ENCODE results near the gene ISY1.
A peak's percentile ranks its signal among the peaks of the same experiment; 100 is the strongest.
"Not testable (repeated sequence)": the region's sequence is repeated elsewhere in the genome, so short reads cannot be mapped to it uniquely, and the experiment has no call there.

ISY1 gene

GRCh38 chr3:129120254-129121004 is 40.4 kb downstream of the ISY1 start:
- peak; percentile 71 for DNase-seq (ENCODE audit: low read depth, low spot score)

DNA sequence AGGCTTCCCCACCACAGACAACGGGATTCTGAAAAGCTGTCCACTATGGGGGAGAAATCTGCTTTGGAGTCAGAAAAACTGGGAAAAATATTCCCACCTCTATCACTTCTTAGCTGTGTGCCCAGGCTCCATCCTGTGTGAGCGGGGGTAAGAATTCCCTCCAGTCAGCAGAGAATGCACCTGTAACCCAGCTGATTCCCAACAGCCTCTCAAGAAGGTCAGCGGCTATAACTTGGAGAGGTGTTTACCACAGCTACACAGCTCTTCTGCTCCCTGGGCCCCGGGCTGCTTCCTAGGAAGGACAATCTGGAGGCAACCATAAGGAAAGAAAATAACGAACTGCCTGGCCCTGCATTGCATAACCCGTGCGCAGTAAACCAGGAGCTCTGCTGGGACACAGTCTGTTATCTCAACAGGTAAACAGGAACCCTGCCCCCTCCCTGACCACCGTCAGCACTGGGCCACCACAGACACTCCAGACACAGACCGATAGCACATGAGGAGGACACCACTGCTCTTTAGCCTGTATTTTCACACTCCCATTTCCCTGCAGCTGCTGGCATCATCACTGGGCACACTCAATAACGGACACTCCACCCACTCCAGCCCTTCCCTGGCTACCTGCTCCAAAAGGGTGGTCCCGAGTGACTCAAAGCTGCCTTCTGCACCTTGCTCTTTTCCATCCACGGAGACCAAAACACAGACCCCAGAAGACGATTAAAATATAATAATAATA is 41.3 kb downstream of the ISY1 start:
- DNase-seq (ENCODE audit: low read depth, low spot score) = no peak

DNA sequence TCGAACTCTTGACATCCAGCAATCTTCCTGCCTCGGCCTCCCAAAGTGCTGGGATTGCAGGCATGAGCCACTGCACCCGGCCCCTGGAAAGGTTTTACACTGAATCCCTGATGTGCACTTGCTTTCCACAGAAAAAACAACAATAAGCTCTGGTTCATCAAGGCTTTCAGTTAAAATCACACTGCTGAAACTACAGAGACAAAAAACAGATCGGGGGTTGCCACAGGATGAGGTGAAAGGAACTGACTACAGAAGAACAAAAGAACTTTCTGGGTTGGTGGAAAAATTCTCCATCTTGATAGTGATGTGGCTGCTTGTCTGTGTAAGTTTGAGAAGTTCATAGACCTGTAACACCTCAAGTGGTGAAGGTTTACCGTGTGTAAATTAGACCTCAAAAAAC is 42.1 kb downstream of the ISY1 start:
- DNase-seq (ENCODE audit: low read depth, low spot score) = no peak

DNA sequence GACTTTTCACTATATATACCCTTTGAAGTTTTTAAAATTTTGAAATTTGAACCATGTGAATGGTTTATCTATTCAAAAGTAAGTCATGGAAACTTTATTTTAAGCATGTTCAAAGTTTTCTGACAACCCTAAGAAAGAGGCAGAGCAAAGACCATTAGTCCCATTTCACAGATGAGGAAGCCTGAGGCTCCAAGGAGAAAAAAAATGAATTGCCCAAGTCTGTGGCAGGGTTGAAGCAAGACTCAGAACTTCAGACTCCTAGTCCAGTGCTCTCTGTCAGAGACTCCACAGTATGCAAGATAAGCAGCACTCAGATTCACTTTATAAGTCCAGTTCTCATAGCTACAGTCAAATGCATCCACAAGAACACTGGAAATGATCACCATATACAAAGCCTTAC is 43.7 kb downstream of the ISY1 start:
- DNase-seq (ENCODE audit: low read depth, low spot score) = no peak

DNA sequence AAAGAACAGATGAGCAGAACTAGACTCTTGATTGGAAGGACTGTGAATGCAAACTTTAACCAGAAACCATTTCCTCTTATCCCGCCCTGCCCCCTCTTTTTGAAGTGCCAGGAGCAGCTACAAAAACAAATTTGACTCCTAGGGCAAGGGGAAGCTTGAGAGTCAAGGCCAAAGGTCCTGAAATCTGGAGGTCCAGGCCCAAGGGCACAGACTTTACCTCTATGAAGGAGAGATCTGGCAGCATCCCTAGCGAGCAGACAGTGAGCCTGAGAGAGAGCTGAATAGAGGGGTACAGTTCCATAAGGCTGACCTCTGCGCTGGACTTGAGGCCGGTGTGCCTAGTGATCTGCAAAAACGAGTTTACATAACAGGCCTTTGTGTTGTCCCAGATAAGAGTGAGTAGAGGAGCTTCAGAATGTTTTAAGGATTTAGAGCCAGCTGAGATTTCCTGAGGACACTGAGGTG is 44.3 kb downstream of the ISY1 start:
- no peak for DNase-seq (ENCODE audit: low read depth, low spot score)

- DNase-seq (ENCODE audit: low read depth, low spot score) = no peak
Measured at GRCh38 chr3:129114455-129114854, 46.4 kb downstream of the ISY1 start.

DNA sequence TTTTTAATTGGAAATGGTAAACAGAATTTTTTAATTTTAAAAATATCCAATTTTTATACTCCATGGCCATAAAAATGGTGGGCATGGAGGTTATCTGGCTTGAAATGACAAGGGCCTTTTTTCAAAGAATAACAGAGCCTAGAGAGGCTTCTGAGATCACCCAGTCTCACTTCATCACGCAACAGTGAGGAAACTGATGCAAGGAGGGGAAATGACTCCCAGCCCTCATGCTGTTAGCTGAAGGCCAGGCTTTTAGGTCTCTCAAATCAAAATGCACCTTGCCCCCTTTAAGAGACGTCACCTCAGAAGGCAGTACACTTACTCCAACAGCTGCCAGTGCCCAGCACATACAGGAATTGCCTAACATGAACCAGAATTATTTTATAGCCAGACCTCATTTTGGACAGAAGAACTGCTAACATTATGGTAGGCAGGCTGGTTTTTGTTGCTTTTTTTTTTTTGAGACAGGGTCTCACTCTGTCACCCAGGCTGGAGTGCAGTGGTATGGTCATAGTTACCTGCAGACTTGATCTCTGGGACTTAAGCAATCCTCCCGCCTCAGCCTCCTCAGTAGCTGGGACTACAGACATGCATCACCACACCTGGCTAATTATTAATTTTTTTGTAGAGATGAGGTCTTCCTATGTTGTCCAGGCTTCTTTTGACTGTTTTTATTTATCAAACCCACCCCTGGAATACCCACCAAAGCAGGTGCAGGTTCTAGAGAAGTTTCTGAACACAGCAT is 48.4 kb downstream of the ISY1 start:
- no peak for DNase-seq (ENCODE audit: low read depth, low spot score)

DNA sequence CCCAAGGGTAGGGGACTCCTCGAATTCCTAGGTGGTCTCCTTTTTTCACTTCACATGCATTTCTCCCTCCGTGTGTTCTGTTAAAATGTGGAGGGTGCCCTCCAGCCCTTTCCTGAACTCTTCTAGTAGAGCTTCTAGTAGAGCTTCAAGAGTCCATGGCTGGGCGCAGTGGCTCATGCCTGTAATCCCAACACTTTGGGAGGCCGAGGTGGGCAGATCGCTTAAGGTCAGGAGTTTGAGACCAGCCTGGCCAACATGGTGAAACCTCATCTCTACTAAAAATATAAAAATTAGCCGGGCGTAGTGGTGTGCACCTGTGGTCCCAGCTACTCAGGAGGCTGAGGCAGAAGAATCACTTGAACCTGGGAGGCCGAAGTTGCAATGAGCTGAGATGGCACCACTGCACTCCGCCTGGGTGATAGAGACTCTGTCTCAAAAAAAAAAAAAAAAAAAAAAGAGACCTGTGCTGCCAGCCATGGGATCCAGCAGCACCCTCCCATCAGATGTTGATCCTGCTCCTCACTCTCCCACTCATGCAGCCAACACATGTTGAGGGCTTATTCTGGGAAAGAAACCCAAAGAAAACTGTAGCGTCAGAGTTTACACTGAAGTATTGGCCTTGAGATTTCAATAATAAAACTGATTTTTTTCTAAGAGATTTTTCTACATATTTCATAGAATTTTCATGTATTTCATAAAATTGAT is 49.6 kb downstream of the ISY1 start:
- DNase-seq (ENCODE audit: low read depth, low spot score) = not testable (repeated sequence)

- no peak for DNase-seq (ENCODE audit: low read depth, low spot score)
Measured at GRCh38 chr3:129107793-129108192, 53.1 kb downstream of the ISY1 start.

DNA sequence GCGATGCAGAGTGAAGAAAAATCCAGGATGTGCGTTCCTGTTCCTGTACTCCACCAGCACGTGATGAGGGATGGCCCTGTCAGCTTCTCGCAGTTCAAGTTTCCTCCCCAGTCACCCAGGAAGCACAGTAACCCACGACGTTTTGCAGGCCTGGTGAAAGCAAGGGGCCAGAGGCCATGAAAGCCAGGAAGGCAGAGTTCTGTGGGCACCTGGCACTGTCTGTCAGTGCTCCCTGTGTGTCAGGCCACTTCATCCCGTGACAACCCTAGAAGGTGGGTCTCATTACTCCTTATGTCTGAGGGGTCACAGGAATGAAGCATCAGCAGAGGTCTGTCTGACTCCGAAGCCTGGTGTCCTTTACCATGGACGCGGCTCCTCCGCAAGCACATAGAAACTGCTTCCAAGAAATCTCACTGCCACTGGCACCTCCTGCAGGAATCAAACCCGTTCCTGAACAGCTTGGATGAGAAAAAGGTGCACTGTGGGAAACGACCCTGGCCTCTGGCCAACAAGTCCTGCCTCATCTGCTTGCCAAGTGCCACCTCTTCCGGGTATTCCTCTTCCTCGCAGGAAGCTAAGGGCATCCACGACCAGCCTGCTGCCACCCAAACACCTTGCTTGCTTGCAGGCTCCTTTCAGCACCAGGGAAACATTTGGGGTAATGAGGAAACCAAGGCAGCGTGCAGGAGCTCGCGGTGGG is 53.8 kb downstream of the ISY1 start:
- DNase-seq (ENCODE audit: low read depth, low spot score) = no peak

DNA sequence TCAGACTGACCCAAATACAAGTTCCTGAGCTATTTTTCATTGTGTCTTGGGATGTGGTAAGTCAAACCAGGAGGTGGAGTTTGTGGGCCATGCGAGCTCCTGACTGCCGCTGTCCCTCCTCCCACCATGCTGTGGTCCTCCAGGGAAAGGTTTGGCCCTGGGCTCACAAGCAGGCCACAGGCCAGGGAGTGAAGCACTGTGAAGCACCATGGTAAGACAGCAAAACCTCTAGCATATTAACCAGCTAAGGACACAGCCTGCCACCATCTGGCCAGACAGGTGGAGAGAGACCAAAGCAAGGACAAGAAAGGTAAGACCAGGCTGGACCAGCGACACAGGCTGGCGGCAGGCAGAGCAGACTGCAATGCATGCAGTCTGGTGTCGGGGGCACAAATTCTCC is 54.5 kb downstream of the ISY1 start:
- no peak for DNase-seq (ENCODE audit: low read depth, low spot score)

DNA sequence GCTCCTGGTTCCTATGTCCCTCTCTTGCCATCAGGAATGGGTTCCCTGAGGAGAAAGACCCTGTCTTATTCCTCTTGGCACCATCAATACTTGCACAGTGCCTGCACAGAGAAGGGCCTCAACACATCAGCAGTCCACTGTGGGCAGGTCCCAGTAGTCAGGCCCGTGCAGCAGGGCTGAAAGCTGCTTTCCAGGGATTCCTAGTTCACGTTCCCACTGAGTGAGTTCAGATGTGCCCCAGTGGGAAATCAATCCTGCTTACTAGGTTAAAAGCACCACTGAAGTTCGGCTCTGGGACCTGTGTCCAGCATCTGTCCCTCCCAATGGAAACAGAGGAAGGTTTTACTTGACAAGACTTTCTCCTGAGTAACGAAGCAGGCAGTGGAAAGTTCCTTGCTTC is 55.0 kb downstream of the ISY1 start:
- no peak for DNase-seq (ENCODE audit: low read depth, low spot score)

DNA sequence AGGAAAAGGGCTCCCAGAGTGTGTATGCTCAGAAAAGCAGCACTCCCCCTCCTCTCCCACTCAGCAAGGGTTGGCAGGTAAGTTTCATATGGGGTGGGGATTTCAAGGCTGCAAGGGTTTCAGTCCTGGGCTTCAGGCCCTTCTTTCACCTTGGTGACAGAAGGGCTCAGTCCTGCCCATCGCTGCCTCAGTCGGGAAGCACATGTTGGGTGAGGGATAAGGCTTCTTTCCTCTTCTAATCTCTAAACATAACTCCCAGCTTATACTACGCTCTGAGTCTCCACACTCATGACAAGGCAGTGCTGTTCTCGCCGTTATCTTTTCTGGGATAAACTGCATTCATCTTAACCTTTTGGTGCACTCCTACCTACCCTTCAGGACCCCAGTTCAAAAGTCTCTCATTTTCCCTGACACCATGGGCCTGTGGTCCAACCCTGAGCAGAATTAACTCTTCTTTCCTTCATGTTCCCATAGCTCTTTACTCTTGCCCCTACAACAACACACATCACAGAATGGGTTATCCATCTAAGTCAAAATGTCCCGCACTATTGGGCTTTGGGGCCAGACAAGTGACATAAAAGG is 56.3 kb downstream of the ISY1 start:
- no peak for DNase-seq (ENCODE audit: low read depth, low spot score)

- no peak for DNase-seq (ENCODE audit: low read depth, low spot score)
Measured at GRCh38 chr3:129104051-129104450, 56.8 kb downstream of the ISY1 start.

GRCh38 chr3:129103296-129103695 is 57.6 kb downstream of the ISY1 start:
- DNase-seq (ENCODE audit: low read depth, low spot score) = no peak

DNA sequence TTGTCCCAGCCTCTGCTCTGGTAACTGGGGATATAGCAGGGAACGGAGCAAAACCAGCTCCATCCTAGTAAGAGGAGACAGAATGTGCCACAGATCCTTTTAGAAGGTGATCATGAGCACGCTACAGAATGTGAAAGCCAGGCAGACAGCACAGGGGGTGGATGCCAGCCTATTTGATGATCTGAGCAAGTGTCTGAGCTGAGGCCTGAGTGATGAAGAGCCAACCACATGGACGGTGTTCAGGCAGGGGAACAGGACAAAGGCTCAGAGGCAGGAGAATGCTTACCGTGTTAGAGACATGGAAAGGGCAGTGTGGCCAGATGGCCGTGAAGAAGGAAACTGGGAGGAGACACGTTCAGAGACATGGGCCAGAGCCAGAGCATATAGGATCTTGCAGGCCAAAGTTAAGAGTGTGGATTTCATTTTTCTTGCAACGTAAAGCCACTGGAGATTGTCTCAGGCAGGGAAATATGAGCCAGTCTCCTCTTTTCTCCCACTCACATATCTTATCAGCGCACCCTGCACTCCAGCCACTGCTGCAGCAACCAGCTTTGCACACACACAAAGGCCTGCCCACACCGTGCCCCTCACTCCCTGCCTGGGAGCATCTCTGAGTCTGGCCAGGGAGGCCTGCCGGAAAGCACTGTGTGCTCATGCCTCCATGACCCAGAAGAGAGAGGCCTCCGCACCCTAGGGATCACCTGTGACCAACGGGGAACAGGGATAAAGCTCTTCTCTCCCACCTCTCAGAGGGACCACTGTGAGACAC is 59.3 kb downstream of the ISY1 start:
- no peak for DNase-seq (ENCODE audit: low read depth, low spot score)

DNA sequence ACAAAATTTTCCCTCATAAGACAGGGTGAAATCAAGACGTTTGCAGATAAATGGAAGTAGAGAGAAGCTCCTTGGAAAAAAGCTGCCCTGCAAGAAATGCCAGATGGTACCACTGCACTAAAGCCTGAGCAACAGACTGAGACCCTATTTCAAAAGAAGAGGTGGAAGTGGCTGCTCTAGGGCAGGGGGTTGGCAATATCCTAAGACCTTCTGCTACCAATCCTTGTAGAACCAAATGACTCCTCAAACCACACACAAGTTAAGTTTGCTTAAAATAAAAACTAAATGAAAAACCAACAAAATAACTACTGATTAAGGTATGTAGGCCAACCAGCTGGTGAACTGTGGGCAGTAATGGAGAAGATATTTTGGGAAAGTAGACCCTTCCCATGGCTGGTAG is 60.6 kb downstream of the ISY1 start:
- DNase-seq (ENCODE audit: low read depth, low spot score) = no peak

- no peak for DNase-seq (ENCODE audit: low read depth, low spot score)
Measured at GRCh38 chr3:129095285-129095684, 65.6 kb downstream of the ISY1 start.

GRCh38 chr3:129088312-129088711 is 72.6 kb downstream of the ISY1 start:
- not testable (repeated sequence) for DNase-seq (ENCODE audit: low read depth, low spot score)

DNA sequence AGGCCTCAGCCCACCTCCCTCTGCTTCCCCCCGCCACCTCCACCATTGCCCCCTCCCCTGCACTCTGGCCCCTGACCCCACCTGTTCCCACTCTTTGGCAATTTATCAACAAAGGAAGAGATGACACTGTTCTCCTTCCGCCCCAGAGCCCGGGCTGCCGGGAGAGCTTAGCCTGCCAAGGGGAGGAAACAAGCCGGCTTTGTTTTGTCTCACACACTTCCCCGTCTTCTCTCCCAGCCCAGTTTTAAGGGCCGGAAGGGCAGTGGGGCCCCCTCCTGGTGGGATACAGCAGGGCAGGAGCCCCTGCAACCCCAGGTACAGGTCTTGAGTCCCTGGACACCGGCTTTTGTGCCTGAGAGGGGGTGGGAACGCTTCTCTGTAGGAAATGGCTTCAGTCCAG is 73.0 kb downstream of the ISY1 start:
- not testable (repeated sequence) for DNase-seq (ENCODE audit: low read depth, low spot score)
